ENCODE results near the gene MTFP1.
"Not testable (repeated sequence)": the region's sequence is repeated elsewhere in the genome, so short reads cannot be mapped to it uniquely, and the experiment has no call there.

The MTFP1 gene

DNA sequence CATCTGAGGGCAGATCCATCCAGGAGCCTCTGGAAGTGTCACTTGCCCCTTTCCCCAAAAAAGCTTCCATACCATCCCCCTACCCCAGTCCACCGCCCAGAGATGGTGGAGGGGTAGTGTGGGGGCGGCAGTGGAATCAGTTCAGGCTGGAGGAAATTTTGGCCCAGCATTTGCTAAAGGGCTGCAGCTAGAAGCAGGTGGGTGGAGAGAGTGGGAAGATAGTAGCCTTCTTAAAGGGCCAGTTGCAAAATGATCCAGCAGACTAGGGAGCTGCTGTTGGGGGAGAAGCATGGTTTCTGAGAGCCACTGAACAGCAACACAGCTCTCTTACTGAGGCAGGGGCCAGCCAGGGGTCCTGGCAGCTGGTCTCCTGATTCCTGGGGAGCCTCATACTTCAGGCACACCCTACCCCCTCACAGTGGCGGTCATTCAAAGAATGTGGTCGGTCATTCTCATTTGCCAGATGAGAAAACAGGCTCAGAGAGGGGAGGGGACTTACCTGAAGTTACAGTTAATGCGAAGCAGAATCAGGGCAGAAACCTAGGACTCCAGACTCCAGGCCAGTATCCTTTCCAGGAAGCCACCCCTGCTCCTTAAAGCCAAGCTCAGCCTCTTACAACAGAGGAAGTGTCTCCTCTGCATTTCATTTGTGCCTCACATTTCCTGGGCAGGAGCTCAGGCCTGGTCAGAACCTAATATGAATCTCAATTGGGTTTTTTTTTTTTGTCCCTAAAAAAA, 23.4 kb upstream of the MTFP1 start:
- DNase-seq, result peak in 3 of 4 experiments; percentile 54 to 64 (median 61)

DNA sequence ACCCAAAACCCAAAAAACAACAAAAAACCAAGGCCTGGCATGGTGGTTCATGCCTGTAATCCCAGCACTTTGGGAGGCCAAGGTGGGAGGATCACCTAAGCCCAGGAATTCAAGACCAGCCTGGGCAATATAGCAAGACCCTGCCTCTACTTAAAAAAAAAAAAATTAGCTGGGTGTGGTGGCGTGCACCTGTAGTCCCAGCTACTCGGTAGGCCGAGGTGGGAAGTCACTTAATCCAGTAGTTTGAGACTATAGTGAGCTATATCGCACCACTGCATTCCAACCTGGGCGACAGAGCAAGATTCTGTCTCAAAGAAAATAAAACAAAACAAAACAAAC, 22.8 kb upstream of the MTFP1 start:
- DNase-seq, result not testable (repeated sequence)

DNA sequence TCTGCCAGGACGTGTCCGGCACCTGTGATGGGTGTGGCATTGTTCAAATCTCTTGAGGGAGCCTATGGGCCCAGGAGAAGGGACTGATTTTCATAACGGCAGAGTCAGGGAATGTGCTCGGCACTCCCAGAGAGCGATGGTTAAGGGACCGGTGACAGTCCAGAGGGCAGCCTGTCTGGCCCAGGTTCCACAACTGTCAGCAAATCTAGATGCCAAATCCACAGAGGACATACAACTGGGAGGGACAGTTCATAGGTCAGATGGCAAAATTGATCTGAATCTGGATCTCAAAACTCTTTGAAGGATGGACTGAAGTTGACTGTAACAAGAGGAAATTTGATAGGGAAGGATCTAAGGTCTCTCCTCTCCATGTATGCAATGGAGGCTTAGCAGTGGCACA, 21.3 kb upstream of the MTFP1 start:
- DNase-seq, result no peak

DNA sequence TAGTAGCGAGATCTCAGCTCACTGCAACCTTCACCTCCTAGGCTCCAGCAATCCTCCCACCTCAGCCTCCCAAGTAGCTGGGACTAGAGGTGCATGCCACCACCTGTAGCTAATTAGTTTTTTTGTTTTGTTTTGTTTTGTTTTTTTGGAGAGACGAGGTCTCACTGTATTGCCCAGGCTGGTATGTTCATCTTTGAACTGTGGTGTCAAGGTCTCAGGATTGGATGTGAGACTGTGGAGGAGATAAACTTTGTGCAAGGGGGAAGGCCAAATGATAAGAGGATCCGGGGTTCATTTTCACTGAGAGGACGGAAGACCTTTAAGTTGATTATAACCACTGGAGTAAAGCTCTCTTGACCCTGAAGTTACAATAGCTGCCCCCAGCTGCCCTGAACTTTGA, 19.8 kb upstream of the MTFP1 start:
- DNase-seq, result no peak

DNA sequence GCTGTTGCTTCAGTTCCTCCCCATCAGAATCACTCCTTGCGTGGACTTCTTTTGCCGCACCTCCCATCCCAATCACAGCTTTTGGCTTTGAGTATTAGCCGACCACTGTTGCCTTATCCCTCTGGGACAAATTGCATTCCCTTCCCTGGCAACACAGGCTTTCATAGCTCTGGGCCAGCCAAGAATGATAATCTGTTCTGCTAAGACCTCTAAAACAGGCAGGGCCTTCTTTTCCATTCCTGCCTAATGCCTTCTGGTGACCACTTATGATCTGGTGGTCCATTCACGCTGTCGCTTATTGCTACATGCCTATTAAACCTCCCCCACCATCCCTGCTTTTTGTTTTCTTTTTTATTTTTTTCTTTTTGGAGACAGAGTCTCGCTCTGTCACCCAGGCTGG, 19.2 kb upstream of the MTFP1 start:
- DNase-seq, result no peak

- DNase-seq, result no peak
These were observed 17.0 kb upstream of the MTFP1 start for GRCh38 chr22:30408388-30409102.

GRCh38 chr22:30411780-30412179, 13.8 kb upstream of the MTFP1 start:
- DNase-seq, result no peak

DNA sequence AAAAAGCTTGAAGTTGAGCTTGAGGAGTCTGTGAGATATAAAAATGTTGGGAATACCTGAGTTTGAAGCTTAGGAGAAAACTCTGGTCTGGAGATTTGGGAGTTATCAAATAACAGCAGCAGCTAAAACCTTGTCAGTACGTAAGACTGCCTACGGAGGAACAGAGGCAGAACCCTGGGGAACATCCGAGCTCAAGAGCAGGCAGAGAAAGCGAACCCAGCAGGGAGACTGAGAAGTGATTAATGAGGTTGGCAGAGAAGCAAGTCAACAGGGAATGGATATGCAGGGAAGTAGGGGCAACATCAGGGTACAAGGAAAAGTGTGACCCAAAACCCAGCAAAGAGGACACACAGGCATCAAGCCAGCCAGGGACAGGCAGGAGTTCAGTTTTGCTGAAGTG, 12.6 kb upstream of the MTFP1 start:
- no peak for DNase-seq

GRCh38 chr22:30413745-30414524, 11.6 kb upstream of the MTFP1 start:
- peak; percentile 21 to 55 (median 38) for DNase-seq

DNA sequence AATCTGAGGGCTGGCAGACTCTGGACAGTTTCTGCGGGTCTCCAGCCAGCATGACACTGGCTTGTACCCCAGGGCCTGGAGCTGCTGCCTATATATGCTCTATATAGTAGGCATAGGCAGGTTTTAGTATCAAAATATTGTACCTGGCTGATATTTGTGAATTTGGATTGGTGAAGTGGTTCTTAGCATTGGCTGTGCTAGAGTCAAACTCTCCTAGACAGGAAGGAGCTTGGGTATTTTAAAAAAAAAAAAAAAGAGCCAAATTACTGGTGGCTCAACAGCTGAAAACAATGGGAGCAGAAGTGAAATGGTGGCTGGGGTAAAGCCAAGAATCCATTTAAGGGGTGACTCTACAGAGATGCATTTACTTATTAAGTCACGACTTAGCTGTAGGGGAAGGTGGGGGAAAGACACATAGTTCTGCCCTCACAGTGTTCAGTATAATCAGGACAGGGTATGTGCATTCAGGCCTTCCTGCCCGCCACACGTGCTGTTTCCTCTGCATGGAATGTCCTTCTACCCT, 11.0 kb upstream of the MTFP1 start:
- DNase-seq, result no peak

DNA sequence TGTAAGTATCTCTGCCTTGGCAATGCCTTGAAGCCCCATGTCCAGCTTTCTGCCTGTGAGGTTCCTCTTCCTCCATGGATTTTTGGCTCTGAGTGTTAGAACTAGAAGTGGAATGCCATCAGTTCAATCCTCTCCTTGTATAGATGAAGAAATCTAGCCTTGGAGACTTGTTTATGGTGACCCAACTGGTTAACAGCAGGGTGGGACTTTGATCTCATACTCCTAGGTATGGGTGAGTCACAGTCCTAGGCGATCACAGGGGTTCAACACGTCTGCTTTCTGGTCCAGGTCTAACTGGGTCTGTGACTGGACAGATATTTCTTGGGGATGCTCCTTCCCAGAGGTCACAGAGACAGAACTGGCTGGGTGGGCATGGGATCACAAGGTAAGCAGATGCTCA, 9.2 kb upstream of the MTFP1 start:
- no peak for DNase-seq

DNA sequence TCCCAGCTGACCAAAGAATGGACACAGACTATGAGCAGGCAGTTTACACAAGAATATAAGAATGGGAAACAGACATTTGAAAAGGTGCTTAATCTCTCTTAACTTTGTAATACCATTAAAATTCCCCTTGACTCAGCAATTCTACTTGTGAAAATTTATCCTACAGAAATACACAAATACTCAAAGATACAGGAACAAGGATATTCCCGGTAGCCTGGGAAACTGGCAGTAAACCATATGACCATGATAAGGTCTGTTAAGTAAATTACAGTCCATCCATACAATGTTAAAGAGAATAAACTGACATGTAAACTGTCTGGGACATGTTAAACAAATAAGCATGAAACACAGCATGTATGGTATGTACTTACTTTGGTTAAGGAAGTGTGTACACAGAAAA, 8.7 kb upstream of the MTFP1 start:
- DNase-seq, result no peak

DNA sequence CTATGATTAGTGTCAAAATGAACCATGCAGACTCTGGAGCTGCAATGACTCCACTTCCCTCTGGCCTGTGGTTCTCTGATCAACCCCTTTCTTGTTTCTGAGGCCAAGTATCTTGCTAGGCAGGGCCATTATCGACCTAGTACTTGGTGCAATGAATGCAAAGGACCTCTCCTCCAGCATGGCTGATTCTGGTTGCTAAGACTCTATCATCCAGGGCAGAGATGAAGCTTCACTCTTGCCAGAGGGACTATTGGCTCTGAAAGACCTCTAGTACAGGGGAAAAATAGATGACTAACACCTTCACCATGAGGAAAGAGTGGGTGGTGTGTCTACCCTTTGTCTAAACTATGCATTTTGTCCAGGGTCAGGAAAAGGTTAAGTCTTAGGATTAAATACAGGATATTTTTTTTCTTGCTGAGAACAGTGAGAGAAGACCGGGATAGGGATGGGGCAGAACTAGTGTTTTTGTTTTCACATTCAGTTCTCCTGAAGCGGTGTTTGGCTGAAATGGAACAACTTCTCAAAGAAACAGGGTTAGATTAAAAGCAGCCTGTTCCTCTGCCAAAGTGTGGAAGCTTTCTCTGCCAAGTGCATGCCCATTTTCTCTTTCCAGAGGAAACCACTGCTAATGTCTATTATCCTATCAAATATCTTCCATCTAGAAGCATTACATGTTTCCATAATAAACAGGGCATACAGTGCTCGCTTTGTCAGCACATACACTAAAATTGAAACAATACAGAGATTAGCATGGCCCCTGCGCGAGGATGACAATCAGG, 5.0 kb upstream of the MTFP1 start:
- DNase-seq, result peak in 2 of 4 experiments; percentile 38 to 57

GRCh38 chr22:30421695-30422480, 3.7 kb upstream of the MTFP1 start:
- DNase-seq, result no peak

GRCh38 chr22:30422481-30423300, 2.9 kb upstream of the MTFP1 start:
- peak; percentile 72 to 85 (median 80) for DNase-seq

GRCh38 chr22:30423301-30423958, 2.1 kb upstream of the MTFP1 start:
- peak in 1 of 4 experiments; percentile 57 for DNase-seq

GRCh38 chr22:30423959-30424533, 1.5 kb upstream of the MTFP1 start:
- DNase-seq, result peak; percentile 99 to 100 (median 100)

- DNase-seq, result peak in 2 of 4 experiments; percentile 15 to 22
These were observed 838 bp upstream of the MTFP1 start for GRCh38 chr22:30424534-30425326.

DNA sequence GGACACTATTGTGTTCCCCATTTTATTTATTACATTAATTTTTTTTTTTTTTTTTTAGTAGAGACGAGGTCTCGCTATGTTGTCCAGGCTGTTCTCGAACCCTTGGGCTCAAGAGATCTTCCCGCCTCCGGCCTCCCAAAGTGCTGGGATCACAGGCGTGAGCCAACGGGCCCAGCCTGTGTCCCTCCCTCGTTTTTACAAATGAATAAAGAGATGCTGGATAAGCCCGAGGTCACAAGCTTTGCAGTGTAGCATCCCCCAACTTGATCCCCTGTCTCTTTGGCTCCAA, 297 bp upstream of the MTFP1 start:
- no peak for DNase-seq

Data from suppressor macrophage (primary cell).